Nephron progenitor cell (in vitro differentiated cells): ENCODE measurements around the gene FAM136A.
"Not testable (repeated sequence)": the region's sequence is repeated elsewhere in the genome, so short reads cannot be mapped to it uniquely, and the experiment has no call there.

Source experiments
- DNase-seq: peaks from one replicate; pipeline ENCODE4 v3.0.0; 2021
- H3K27ac Mint-ChIP-seq: 2 replicates; pipeline ENCODE4 v1.8.0; 2021; ENCODE audit warnings: mild to moderate bottlenecking, moderate library complexity, mixed read lengths
- H3K27me3 Mint-ChIP-seq: 2 replicates; pipeline ENCODE4 v1.8.0; 2021; ENCODE audit warnings: mild to moderate bottlenecking, low read depth, mixed read lengths; ENCODE audit not compliant: poor library complexity
- H3K36me3 Mint-ChIP-seq: 2 replicates; pipeline ENCODE4 v1.8.0; 2021; ENCODE audit warnings: low read depth, mixed read lengths
- H3K4me1 Mint-ChIP-seq: 2 replicates; pipeline ENCODE4 v1.8.0; 2021; ENCODE audit warnings: mixed read lengths
- H3K4me3 Mint-ChIP-seq: 2 replicates; pipeline ENCODE4 v1.8.0; 2021; ENCODE audit warnings: mild to moderate bottlenecking, moderate library complexity, mixed read lengths
- H3K9me3 Mint-ChIP-seq: 2 replicates; pipeline ENCODE4 v1.8.0; 2021; ENCODE audit warnings: mild to moderate bottlenecking, moderate library complexity, mixed read lengths
- TF ChIP-seq, protein P1 (sequence below): fragments of 200-600 bp; sonication (generic); IDR thresholded peaks from 2 replicates; pipeline ENCODE4 v1.5.0; 2021; ENCODE audit warnings: antibody characterized with exemption

FAM136A gene

DNA sequence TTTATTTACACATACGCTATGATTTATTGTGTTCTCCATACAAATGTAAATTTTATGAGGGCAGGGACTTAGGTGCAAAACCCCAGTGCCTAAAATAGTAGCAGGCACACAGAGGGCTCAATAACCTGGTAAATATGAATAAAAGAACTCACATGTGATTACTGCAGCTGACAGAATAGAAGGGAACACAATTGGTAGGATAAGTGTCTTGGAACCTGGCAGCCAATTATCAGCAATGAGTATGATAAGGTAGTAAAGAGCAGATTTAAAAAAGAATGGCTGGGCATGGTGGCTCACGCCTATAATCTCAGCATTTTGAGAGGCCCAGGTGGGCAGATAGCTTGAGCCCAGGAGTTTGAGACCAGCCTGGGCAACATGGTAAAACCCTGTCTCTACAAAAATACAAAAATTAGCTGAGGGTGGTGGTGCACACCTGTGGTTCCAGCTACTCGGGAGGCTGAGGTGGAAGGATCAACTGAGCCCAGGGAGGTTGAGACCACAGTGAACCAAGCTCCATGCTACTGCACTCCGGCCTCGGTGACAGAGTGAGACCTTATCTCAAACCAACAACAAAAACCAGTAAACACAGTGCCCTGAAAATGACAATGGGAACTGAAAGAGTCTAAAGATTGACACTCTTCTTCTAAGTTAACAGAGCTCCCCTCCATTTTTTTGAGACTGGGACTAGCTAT is 18.2 kb downstream of the FAM136A start:
- Mint-ChIP-seq H3K9me3 (no peaks in the 10 kb centered on the region), H3K36me3 (peaks cover 74% of the 10 kb centered on the region)
- no peak for DNase-seq

DNA sequence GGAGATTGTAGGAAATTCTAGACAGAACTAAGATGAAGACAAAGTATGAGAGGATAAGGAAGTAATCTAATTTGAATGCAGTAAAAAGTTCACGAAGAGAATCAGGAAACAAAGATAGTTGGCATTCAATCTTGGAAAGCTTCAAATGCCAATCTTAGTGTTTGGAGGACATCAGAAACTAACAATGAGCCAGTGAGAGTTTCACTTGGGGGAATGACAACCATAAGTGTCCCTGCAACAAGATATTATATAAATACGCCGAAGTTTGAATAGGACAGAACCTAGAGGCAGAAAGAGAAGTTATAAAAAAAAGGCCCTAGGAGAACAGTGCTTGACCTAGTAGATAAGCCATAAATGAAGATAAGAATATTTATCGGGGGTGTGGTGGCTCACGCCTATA is 19.4 kb downstream of the FAM136A start:
- Mint-ChIP-seq H3K4me1 (no peaks in the 10 kb centered on the region), H3K9me3 (no peaks in the 10 kb centered on the region)
- no peak for DNase-seq

More for the DNA sequence above, 18.2 kb downstream of the FAM136A start:
- Mint-ChIP-seq H3K4me3 (no peak overlapping the region), H3K4me1 (no peaks in the 10 kb centered on the region), H3K27me3 (no peaks in the 10 kb centered on the region), H3K27ac (no peak overlapping the region)
- TF ChIP-seq, protein P1, sequence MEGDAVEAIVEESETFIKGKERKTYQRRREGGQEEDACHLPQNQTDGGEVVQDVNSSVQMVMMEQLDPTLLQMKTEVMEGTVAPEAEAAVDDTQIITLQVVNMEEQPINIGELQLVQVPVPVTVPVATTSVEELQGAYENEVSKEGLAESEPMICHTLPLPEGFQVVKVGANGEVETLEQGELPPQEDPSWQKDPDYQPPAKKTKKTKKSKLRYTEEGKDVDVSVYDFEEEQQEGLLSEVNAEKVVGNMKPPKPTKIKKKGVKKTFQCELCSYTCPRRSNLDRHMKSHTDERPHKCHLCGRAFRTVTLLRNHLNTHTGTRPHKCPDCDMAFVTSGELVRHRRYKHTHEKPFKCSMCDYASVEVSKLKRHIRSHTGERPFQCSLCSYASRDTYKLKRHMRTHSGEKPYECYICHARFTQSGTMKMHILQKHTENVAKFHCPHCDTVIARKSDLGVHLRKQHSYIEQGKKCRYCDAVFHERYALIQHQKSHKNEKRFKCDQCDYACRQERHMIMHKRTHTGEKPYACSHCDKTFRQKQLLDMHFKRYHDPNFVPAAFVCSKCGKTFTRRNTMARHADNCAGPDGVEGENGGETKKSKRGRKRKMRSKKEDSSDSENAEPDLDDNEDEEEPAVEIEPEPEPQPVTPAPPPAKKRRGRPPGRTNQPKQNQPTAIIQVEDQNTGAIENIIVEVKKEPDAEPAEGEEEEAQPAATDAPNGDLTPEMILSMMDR, result no peak

DNA sequence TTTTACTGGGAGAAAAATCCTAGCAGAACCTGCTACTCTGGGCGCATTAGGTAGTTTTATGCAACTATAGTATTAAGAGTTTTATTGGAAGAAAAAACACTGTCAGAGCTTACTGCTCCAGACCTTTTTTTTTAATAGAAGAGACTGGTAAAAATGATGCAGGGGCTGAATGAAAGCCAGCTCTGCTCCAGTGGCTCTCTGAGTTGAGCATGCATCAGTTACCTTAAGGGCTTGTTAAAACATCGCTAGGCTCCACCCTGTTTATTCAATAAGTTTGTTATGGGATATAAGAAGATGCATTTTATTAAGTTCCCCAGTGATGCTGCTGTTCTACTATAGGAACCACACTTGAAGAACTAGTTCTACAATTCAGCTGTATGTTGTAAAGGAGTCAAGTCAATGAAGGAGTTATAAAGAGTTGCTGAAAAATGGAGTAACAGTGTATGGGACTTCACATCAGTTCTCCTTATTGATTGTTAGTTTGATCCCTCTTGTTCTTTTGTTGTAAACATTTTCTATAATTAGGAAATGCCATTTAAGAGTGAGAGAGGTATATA is 21.5 kb downstream of the FAM136A start:
- Mint-ChIP-seq H3K36me3 (peaks cover 62% of the 10 kb centered on the region), H3K4me3 (no peak overlapping the region), H3K27me3 (no peaks in the 10 kb centered on the region), H3K4me1 (no peaks in the 10 kb centered on the region), H3K9me3 (no peaks in the 10 kb centered on the region), H3K27ac (peak overlapping the region; percentile 84)
- DNase-seq, result no peak
- TF ChIP-seq, protein P1, result no peak

More for the DNA sequence above, 19.4 kb downstream of the FAM136A start:
- Mint-ChIP-seq H3K4me3 (no peak overlapping the region), H3K27me3 (no peaks in the 10 kb centered on the region), H3K27ac (no peak overlapping the region), H3K36me3 (peaks cover 67% of the 10 kb centered on the region)
- TF ChIP-seq, protein P1, result no peak

DNA sequence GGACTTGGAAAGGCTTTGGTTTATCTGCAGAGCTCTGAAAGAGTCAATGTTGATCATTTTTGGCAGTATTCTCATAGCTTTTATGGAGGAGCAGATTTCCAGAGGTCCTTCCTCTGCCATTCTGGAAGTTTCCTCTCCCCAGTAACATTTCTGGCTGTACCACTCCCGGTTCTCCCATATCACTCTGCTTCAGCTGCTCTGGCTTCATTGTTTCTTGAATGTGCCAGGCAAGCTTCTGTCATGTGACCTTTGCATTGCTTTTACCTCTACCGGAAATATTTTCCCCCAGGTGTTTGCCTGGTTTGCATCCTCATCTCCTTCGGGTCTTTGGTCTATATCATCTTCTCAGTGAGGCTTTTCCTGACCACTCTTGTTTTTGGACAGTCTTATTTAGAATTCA is 31.5 kb downstream of the FAM136A start:
- no peak for DNase-seq
- Mint-ChIP-seq H3K9me3 (peaks cover 28% of the 10 kb centered on the region), H3K36me3 (peaks cover 64% of the 10 kb centered on the region), H3K27me3 (peaks cover 3% of the 10 kb centered on the region), H3K27ac (peak overlapping the region; percentile 55), H3K4me1 (no peaks in the 10 kb centered on the region), H3K4me3 (no peak overlapping the region)
- TF ChIP-seq, protein P1, result no peak

DNA sequence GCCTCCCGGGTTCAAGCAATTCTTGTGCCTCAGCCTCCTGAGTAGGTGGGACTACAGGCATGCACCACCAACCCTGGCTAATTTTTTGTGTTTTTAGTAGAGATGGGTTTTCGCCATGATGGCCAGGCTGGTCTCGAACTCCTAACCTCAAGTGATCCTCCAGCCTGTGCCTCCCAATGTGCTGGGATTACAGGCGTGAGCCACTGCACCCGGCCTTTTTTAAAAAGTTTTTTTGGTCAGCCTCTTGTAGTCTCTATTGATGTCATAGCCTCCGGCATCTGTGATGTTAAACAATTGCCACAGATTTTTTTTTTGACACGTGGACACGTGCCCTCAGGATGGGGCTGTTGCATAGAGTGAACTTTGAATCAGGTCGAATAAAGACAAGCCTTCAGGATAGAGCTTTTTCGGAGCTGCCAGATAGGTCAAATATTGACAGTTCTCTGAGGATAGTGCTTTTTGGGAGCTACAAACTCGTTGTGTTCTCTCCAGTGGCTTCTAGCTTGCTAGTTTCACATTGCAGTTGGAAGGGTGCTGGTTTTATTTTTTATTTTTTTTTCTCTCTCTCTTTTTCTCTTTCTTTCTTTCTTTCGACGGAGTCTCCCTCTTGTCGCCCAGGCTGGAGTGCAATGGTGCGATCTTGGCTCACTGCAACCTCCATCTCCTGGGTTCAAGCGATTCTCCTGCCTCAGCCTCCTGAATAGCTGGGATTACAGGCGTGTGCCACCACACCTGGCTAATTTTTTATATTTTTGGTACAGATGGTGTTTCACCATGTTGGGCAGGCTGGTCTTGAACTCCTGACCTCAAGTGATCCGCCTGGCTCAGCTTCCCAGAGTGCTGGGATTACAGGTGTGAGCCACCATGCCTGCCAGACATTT is 32.2 kb downstream of the FAM136A start:
- H3K36me3 Mint-ChIP-seq, result peaks cover 64% of the 10 kb centered on the region

DNA sequence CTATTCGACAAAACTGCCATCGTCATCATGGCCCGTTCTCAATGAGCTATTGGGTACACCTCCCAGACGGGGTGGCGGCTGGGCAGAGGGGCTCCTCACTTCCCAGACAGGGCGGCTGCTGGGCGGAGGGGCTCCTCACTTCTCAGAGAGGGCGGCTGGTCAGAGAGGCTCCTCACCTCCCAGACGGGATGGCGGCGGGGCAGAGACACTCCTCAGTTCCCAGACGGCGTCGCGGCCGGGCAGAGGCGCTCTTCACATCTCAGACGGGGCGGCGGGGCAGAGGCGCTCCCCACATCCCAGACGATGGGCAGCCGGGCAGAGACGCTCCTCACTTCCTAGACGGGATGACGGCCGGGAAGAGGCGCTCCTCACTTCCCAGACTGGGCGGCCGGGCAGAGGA is 34.9 kb downstream of the FAM136A start:
- Mint-ChIP-seq H3K9me3 (peaks cover 29% of the 10 kb centered on the region), H3K36me3 (peaks cover 79% of the 10 kb centered on the region)
- not testable (repeated sequence) for DNase-seq, H3K27me3 Mint-ChIP-seq, H3K27ac Mint-ChIP-seq, H3K4me1 Mint-ChIP-seq, H3K4me3 Mint-ChIP-seq

More for the DNA sequence above, 32.2 kb downstream of the FAM136A start:
- H3K4me3 Mint-ChIP-seq, DNase-seq, H3K4me1 Mint-ChIP-seq, H3K27me3 Mint-ChIP-seq: not testable (repeated sequence)
- H3K9me3 Mint-ChIP-seq, result peaks cover 29% of the 10 kb centered on the region
- H3K27ac Mint-ChIP-seq, result peak overlapping the region; percentile 51
